Psoas muscle (tissue), 8 donors: ENCODE results near the gene TBCD. TPM values are rescaled to one million over a fixed set of nuclear protein-coding genes. Genes with fewer than 3 reads are reported as not detected.
"Not testable (repeated sequence)": the region's sequence is repeated elsewhere in the genome, so short reads cannot be mapped to it uniquely, and the experiment has no call there.

Source experiments
- ATAC-seq, 4 donors: fragments of 200-7000 bp; cut with Tn5 transposase; one replicate each; pipeline ENCODE4 v1.9.1; 2020; ENCODE audit warnings: moderate library complexity in 3 of 4, mild to moderate bottlenecking in 2 of 4
- DNase-seq, 2 donors: peaks; one replicate each; pipeline ENCODE4 v3.0.0-alpha.2; 2020
- H3K27ac ChIP-seq: fragments of 200-600 bp; one replicate; pipeline ENCODE4 v1.8.0; 2022
- H3K27me3 ChIP-seq, 3 donors: fragments of 200-600 bp in 1 of 3; one replicate each; pipeline versions ENCODE4 v1.6.1 to v1.8.0; 2013 to 2022; ENCODE audit warnings: low read length in 2 of 3, mild to moderate bottlenecking in 2 of 3, moderate library complexity in 1 of 3; ENCODE audit not compliant: insufficient read depth in 3 of 3
- H3K36me3 ChIP-seq, 2 donors: fragments of 200-600 bp in 1 of 2; one replicate each; pipeline versions ENCODE4 v1.6.1 to v1.8.0; 2013 to 2022; ENCODE audit warnings: low read depth in 1 of 2, mild to moderate bottlenecking in 1 of 2, moderate library complexity in 1 of 2; ENCODE audit not compliant: insufficient read depth in 1 of 2
- H3K4me1 ChIP-seq: fragments of 200-600 bp; one replicate; pipeline ENCODE4 v1.8.0; 2022
- H3K4me3 ChIP-seq: fragments of 200-600 bp; one replicate; pipeline ENCODE4 v1.8.0; 2022; ENCODE audit warnings: mild to moderate bottlenecking
- H3K9me3 ChIP-seq: fragments of 200-600 bp; one replicate; pipeline ENCODE4 v1.8.0; 2022
- CTCF ChIP-seq: fragments of 200-600 bp; IDR thresholded peaks from one replicate; pipeline ENCODE4 v1.8.0; 2022; ENCODE audit warnings: antibody characterized with exemption
- WGBS, 3 donors: extraction: QIAGEN DNeasy Blood & Tissue Kit; methylation state at CpG; one replicate each; pipeline versions ENCODE4 v1.1.6 to v1.1.7; 2013; 5-methylcytosine and 5-hydroxymethylcytosine counted together
- intact Hi-C, 2 donors: fragments of 100-400 bp; cut with DNase I; formaldehyde crosslinking; loops; one replicate each; pipeline versions ENCODE4 v1.11.0 to v1.14.2; 2022
- polyA plus RNA-seq, 3 donors: library from polyadenylated mRNA; stranded (reverse); fragments of 200-250 nt; gene quantifications; one replicate each; pipeline ENCODE4 v1.2.3, GENCODE V29; 2013
- total RNA-seq, 4 donors: library from RNA; stranded (reverse); fragmentation: NEBNext Ultra II Directional in 2 of 4; extraction: Animal tissue kit (Norgen Biotek cat#: 25700) in 2 of 4; gene quantifications; one replicate each; pipeline versions ENCODE4 v1.2.1 to v1.2.4, GENCODE V29; 2021 to 2023
- donor health status: healthy with polysubstance abuse.
- donor health status: DM: no; HTN: no; CAD: no; lungs with moderate emphysema.
- donor health status: Bipolar disorder and iron deficiency.
- donor health status: healthy.
- donor health status: DM: yes; HTN: yes; CAD: no.
- donor health status: DM: no; HTN: no; CAD: no.
- donor health status: DM: no; HTN: no; CAD: no.
- donor health status: DM: yes; HTN: yes; CAD: no.

TBCD gene
- total and polyA plus RNA-seq, 7 donors = 28.2 to 65.0 (median 36.5) TPM

- Histone ChIP-seq H3K4me1 (no peaks in the 10 kb centered on the region), H3K4me3 (no peak overlapping the region), H3K36me3 (no peaks in the 10 kb centered on the region), H3K9me3 (no peaks in the 10 kb centered on the region), H3K27ac (no peak overlapping the region), H3K27me3 (peaks cover 0 to 2% (median 0%) of the 10 kb centered on the region in 3 donors)
- no peak for TF ChIP-seq CTCF
- DNase-seq (peak in 1 of 2 donors; percentile 10), ATAC-seq (no peak)
- intact Hi-C loops = no loop called here
- WGBS, 3 donors = 94 to 97% (median 95%) methylated on average over 7 of the region's 7 CpGs
Observed at GRCh38 chr17:82966415-82966814, 214.6 kb downstream of the TBCD start.

GRCh38 chr17:82967268-82968032 lies 215.6 kb downstream of the TBCD start:
- H3K27me3 ChIP-seq = peaks cover 0 to 2% (median 0%) of the 10 kb centered on the region in 3 donors
- intact Hi-C loops = no loop called here
- no peak overlapping the region for H3K4me3 ChIP-seq
- no peaks in the 10 kb centered on the region for H3K36me3 ChIP-seq
- DNase-seq (peak in 1 of 2 donors; percentile 15), ATAC-seq (no peak)
- H3K27ac ChIP-seq = no peak overlapping the region
- TF ChIP-seq CTCF = no peak
- 89 to 91% (median 90%) methylated on average over 18 of the region's 18 CpGs for WGBS, 3 donors
- H3K9me3 ChIP-seq = no peaks in the 10 kb centered on the region
- H3K4me1 ChIP-seq = no peaks in the 10 kb centered on the region

GRCh38 chr17:82968033-82968841 lies 216.4 kb downstream of the TBCD start:
- DNase-seq = peak in 1 of 2 donors; percentile 11
- H3K4me1 ChIP-seq, H3K4me3 ChIP-seq, ATAC-seq, H3K36me3 ChIP-seq, H3K9me3 ChIP-seq, intact Hi-C loops, H3K27me3 ChIP-seq, H3K27ac ChIP-seq: not testable (repeated sequence)
- 67 to 73% (median 72%) methylated on average over 30 to 33 of the region's 33 CpGs for WGBS, 3 donors

GRCh38 chr17:82970067-82970466 lies 218.2 kb downstream of the TBCD start:
- intact Hi-C loops = no loop called here
- Histone ChIP-seq H3K9me3 (no peaks in the 10 kb centered on the region), H3K27ac (no peak overlapping the region), H3K4me1 (no peaks in the 10 kb centered on the region), H3K36me3 (no peaks in the 10 kb centered on the region), H3K4me3 (no peak overlapping the region), H3K27me3 (peaks cover 0 to 2% (median 0%) of the 10 kb centered on the region in 3 donors)
- WGBS, 3 donors = 61 to 63% (median 62%) methylated on average over 12 of the region's 12 CpGs
- ATAC-seq (no peak), DNase-seq (peak in 1 of 2 donors; percentile 22)
- no peak for TF ChIP-seq CTCF
